Activated CD4-positive, alpha-beta T cell treated with anti-CD3 and anti-CD28 coated beads, Interleukin-2, amount 50 U/mL, for 16 hours (primary cell): ENCODE results near the gene RAB12.

ENCODE experiments used
- DNase-seq: peaks from one replicate; pipeline ENCODE4 v3.0.0-alpha.2; 2020

The RAB12 gene

GRCh38 chr18:8688216-8688800, 79.1 kb downstream of the RAB12 start:
- DNase-seq: no peak

GRCh38 chr18:8688816-8689215, 79.6 kb downstream of the RAB12 start:
- DNase-seq: no peak
